Subcutaneous adipose tissue (tissue), 4 donors: Measurements from ENCODE around the gene NAALADL2. TPM values are rescaled to one million over a fixed set of nuclear protein-coding genes. Genes with fewer than 3 reads are reported as not detected.

Experiments
- CTCF ChIP-seq: fragments of 450-650 bp; IDR thresholded peaks from one replicate; pipeline ENCODE4 v1.5.1; 2016; ENCODE audit warnings: low read depth, mild to moderate bottlenecking, control low read depth, antibody characterized with exemption, moderate library complexity
- total RNA-seq, 4 donors: library from RNA; depleted of rRNA; stranded (reverse); fragments of >200 nt; gene quantifications; one replicate each; pipeline ENCODE4 v1.1.0, GENCODE V29; 2016

Gene NAALADL2
- total RNA-seq, 4 donors from 2014 or later: 9.4 to 18.1 (median 11.8) TPM

GRCh38 chr3:175646865-175647264, 787.7 kb downstream of the NAALADL2 start:
- TF ChIP-seq CTCF: no peak

GRCh38 chr3:175648899-175649298, 789.8 kb downstream of the NAALADL2 start:
- TF ChIP-seq CTCF: no peak

- no peak for TF ChIP-seq CTCF
These were observed 792.6 kb downstream of the NAALADL2 start for GRCh38 chr3:175651716-175652115.

GRCh38 chr3:175655351-175655750, 796.2 kb downstream of the NAALADL2 start:
- TF ChIP-seq CTCF: no peak

GRCh38 chr3:175656461-175656860, 797.3 kb downstream of the NAALADL2 start:
- TF ChIP-seq CTCF: no peak

- TF ChIP-seq CTCF: no peak
These were observed 800.7 kb downstream of the NAALADL2 start for GRCh38 chr3:175659670-175660350.

- no peak for TF ChIP-seq CTCF
These were observed 803.7 kb downstream of the NAALADL2 start for GRCh38 chr3:175662815-175663214.
